ENCODE data around the gene LRRFIP1.
"Not testable (repeated sequence)": the region's sequence is repeated elsewhere in the genome, so short reads cannot be mapped to it uniquely, and the experiment has no call there.

LRRFIP1 gene

GRCh38 chr2:237754182-237754581 is 126.8 kb downstream of the LRRFIP1 start:
- DNase-seq: no peak

GRCh38 chr2:237754626-237755248 is 127.3 kb downstream of the LRRFIP1 start:
- DNase-seq: no peak

- no peak for DNase-seq
Observed at GRCh38 chr2:237757616-237758015, 130.2 kb downstream of the LRRFIP1 start.

- DNase-seq: no peak
Observed at GRCh38 chr2:237758185-237758584, 130.8 kb downstream of the LRRFIP1 start.

GRCh38 chr2:237759176-237759575 is 131.8 kb downstream of the LRRFIP1 start:
- DNase-seq: no peak

GRCh38 chr2:237760506-237761502 is 133.4 kb downstream of the LRRFIP1 start:
- no peak for DNase-seq

GRCh38 chr2:237762291-237763182 is 135.2 kb downstream of the LRRFIP1 start:
- not testable (repeated sequence) for DNase-seq

GRCh38 chr2:237763812-237764211 is 136.4 kb downstream of the LRRFIP1 start:
- DNase-seq: no peak

GRCh38 chr2:237765122-237765521 is 137.7 kb downstream of the LRRFIP1 start:
- not testable (repeated sequence) for DNase-seq

- no peak for DNase-seq
Observed at GRCh38 chr2:237765875-237766274, 138.5 kb downstream of the LRRFIP1 start.

- DNase-seq: no peak
Observed at GRCh38 chr2:237766340-237766739, 139.0 kb downstream of the LRRFIP1 start.

- no peak for DNase-seq
Observed at GRCh38 chr2:237772513-237772912, 145.1 kb downstream of the LRRFIP1 start.

GRCh38 chr2:237773826-237774225 is 146.4 kb downstream of the LRRFIP1 start:
- DNase-seq: no peak

- no peak for DNase-seq
Observed at GRCh38 chr2:237774811-237775553, 147.6 kb downstream of the LRRFIP1 start.

GRCh38 chr2:237779521-237779920 is 152.1 kb downstream of the LRRFIP1 start:
- no peak for DNase-seq

- DNase-seq: no peak
Observed at GRCh38 chr2:237782181-237782580, 154.8 kb downstream of the LRRFIP1 start.

GRCh38 chr2:237783678-237784077 is 156.3 kb downstream of the LRRFIP1 start:
- not testable (repeated sequence) for DNase-seq

- no peak for DNase-seq
Observed at GRCh38 chr2:237786936-237787335, 159.5 kb downstream of the LRRFIP1 start.

- no peak for DNase-seq
Observed at GRCh38 chr2:237790353-237790752, 163.0 kb downstream of the LRRFIP1 start.

- no peak for DNase-seq
Observed at GRCh38 chr2:237791977-237792727, 164.8 kb downstream of the LRRFIP1 start.

GRCh38 chr2:237797253-237797652 is 169.9 kb downstream of the LRRFIP1 start:
- no peak for DNase-seq

Data from activated gamma-delta T cell (primary cell).